BE2C (cell line): ENCODE data around the gene SUCLG2.

ENCODE experiments used
- DNase-seq: peaks from one replicate; pipeline ENCODE4 v3.0.0-alpha.2; 2020
- H3K27me3 ChIP-seq: fragments of 250-450 bp; sonication (Bioruptor Pico); 2 replicates; pipeline ENCODE4 v1.5.1; 2020; ENCODE audit warnings: mild to moderate bottlenecking
- H3K36me3 ChIP-seq: fragments of 250-450 bp; sonication (Bioruptor Pico); 2 replicates; pipeline ENCODE4 v1.5.1; 2020; ENCODE audit warnings: mild to moderate bottlenecking
- H3K4me1 ChIP-seq: fragments of 250-450 bp; sonication (Bioruptor Pico); 2 replicates; pipeline ENCODE4 v1.5.1; 2020
- H3K4me3 ChIP-seq: 2 replicates; pipeline ENCODE4 v1.5.1; 2011; ENCODE audit warnings: low read depth, low read length
- H3K9me3 ChIP-seq: fragments of 250-450 bp; sonication (Bioruptor Pico); 2 replicates; pipeline ENCODE4 v1.5.1; 2020
- CTCF ChIP-seq: IDR thresholded peaks from 2 replicates; pipeline ENCODE4 v1.5.1; 2012; ENCODE audit warnings: mild to moderate bottlenecking, low read depth, low read length

Gene SUCLG2

GRCh38 chr3:67415511-67415910, 238.9 kb downstream of the SUCLG2 start:
- no peaks in the 10 kb centered on the region for H3K9me3 ChIP-seq
- no peaks in the 10 kb centered on the region for H3K36me3 ChIP-seq
- no peak overlapping the region for H3K4me3 ChIP-seq
- no peak for TF ChIP-seq CTCF
- no peaks in the 10 kb centered on the region for H3K27me3 ChIP-seq
- no peak for DNase-seq
- no peaks in the 10 kb centered on the region for H3K4me1 ChIP-seq

- no peak for TF ChIP-seq CTCF
- Histone ChIP-seq H3K27me3 (no peaks in the 10 kb centered on the region), H3K4me1 (no peaks in the 10 kb centered on the region), H3K36me3 (no peaks in the 10 kb centered on the region), H3K9me3 (no peaks in the 10 kb centered on the region), H3K4me3 (no peak overlapping the region)
- no peak for DNase-seq
These were observed 239.7 kb downstream of the SUCLG2 start for GRCh38 chr3:67414740-67415139.

- H3K9me3 ChIP-seq: no peaks in the 10 kb centered on the region
- no peak for TF ChIP-seq CTCF
- DNase-seq: no peak
- no peaks in the 10 kb centered on the region; the same call in 1 of the 2 replicates for H3K4me1 ChIP-seq
- no peaks in the 10 kb centered on the region for H3K27me3 ChIP-seq
- H3K36me3 ChIP-seq: no peaks in the 10 kb centered on the region
- H3K4me3 ChIP-seq: no peak overlapping the region
These were observed 249.2 kb downstream of the SUCLG2 start for GRCh38 chr3:67405193-67405592.

GRCh38 chr3:67402873-67403272, 251.5 kb downstream of the SUCLG2 start:
- no peaks in the 10 kb centered on the region for H3K27me3 ChIP-seq
- H3K9me3 ChIP-seq: no peaks in the 10 kb centered on the region
- H3K4me3 ChIP-seq: no peak overlapping the region
- H3K36me3 ChIP-seq: no peaks in the 10 kb centered on the region
- no peaks in the 10 kb centered on the region for H3K4me1 ChIP-seq
- DNase-seq: no peak
- no peak for TF ChIP-seq CTCF

- no peak for TF ChIP-seq CTCF
- Histone ChIP-seq H3K4me1 (no peaks in the 10 kb centered on the region), H3K27me3 (no peaks in the 10 kb centered on the region), H3K36me3 (no peaks in the 10 kb centered on the region), H3K9me3 (no peaks in the 10 kb centered on the region), H3K4me3 (no peak overlapping the region)
- no peak for DNase-seq
These were observed 252.5 kb downstream of the SUCLG2 start for GRCh38 chr3:67401921-67402320.

GRCh38 chr3:67400476-67400875, 253.9 kb downstream of the SUCLG2 start:
- TF ChIP-seq CTCF: no peak
- no peaks in the 10 kb centered on the region for H3K36me3 ChIP-seq
- no peaks in the 10 kb centered on the region for H3K9me3 ChIP-seq
- no peak for DNase-seq
- H3K4me1 ChIP-seq: no peaks in the 10 kb centered on the region
- H3K4me3 ChIP-seq: no peak overlapping the region
- no peaks in the 10 kb centered on the region for H3K27me3 ChIP-seq
